ENCODE measurements around the gene ZNF697. TPM values are rescaled to one million over a fixed set of nuclear protein-coding genes. Genes with fewer than 3 reads are reported as not detected.
"Not testable (repeated sequence)": the region's sequence is repeated elsewhere in the genome, so short reads cannot be mapped to it uniquely, and the experiment has no call there.

The ZNF697 gene
- 12.6 and 13.0 TPM in 2 replicates for total RNA-seq

- peak within 1 kb of the TSS; percentile 69 for H3K27ac Mint-ChIP-seq
- DNase-seq (ENCODE audit: low spot score): peak; percentile 50
- intact Hi-C loops (cut with micrococcal nuclease): loop anchor here (1.0 to 5.0 kb wide), 3 partner anchors 8 to 64 kb away; partner anchors contain the start of gene PHGDH
- peaks cover 22% of the 10 kb centered on the region for H3K36me3 Mint-ChIP-seq (ENCODE audit: low read depth)
- peaks cover 56% of the 10 kb centered on the region for H3K4me1 Mint-ChIP-seq (ENCODE audit: low read depth)
- H3K4me3 Mint-ChIP-seq (ENCODE audit: low read depth): peak within 1 kb of the TSS; percentile 92
- H3K27me3 Mint-ChIP-seq (ENCODE audit: low read depth): peaks cover 21% of the 10 kb centered on the region
- no peaks in the 10 kb centered on the region for H3K9me3 Mint-ChIP-seq
Measured at GRCh38 chr1:119647734-119648619, at the start of gene ZNF697. TSS of gene ZNF697 (minus strand) at chr1:119648266. CDS start at chr1:119626100, 22,166 bp downstream.

- Mint-ChIP-seq H3K27ac (no peak overlapping the region), H3K9me3 (peaks cover 24% of the 10 kb centered on the region)
- intact Hi-C loops (cut with micrococcal nuclease): no loop called here
Measured at GRCh38 chr1:119697598-119697997, 49.5 kb upstream of the ZNF697 start.

GRCh38 chr1:119696863-119697262 is 48.8 kb upstream of the ZNF697 start:
- H3K27ac Mint-ChIP-seq; DNase-seq (ENCODE audit: low spot score); H3K4me1 Mint-ChIP-seq (ENCODE audit: low read depth); H3K36me3 Mint-ChIP-seq (ENCODE audit: low read depth); intact Hi-C loops (cut with micrococcal nuclease); H3K4me3 Mint-ChIP-seq (ENCODE audit: low read depth): not testable (repeated sequence)
- peaks cover 39% of the 10 kb centered on the region for H3K27me3 Mint-ChIP-seq (ENCODE audit: low read depth)
- H3K9me3 Mint-ChIP-seq: peaks cover 17% of the 10 kb centered on the region

More at GRCh38 chr1:119697598-119697997, 49.5 kb upstream of the ZNF697 start:
- Mint-ChIP-seq H3K27me3 (ENCODE audit: low read depth) (peaks cover 38% of the 10 kb centered on the region), H3K36me3 (ENCODE audit: low read depth) (no peaks in the 10 kb centered on the region), H3K4me3 (ENCODE audit: low read depth) (no peak overlapping the region), H3K4me1 (ENCODE audit: low read depth) (no peaks in the 10 kb centered on the region)
- DNase-seq (ENCODE audit: low spot score): no peak

GRCh38 chr1:119689511-119689910 is 41.4 kb upstream of the ZNF697 start:
- intact Hi-C loops (cut with micrococcal nuclease): no loop called here
- no peak overlapping the region for H3K27ac Mint-ChIP-seq
- no peak for DNase-seq (ENCODE audit: low spot score)
- no peaks in the 10 kb centered on the region for H3K36me3 Mint-ChIP-seq (ENCODE audit: low read depth)
- no peaks in the 10 kb centered on the region for H3K4me1 Mint-ChIP-seq (ENCODE audit: low read depth)
- peaks cover 3% of the 10 kb centered on the region for H3K9me3 Mint-ChIP-seq
- H3K4me3 Mint-ChIP-seq (ENCODE audit: low read depth): no peak overlapping the region
- H3K27me3 Mint-ChIP-seq (ENCODE audit: low read depth): peaks cover 48% of the 10 kb centered on the region

- H3K9me3 Mint-ChIP-seq: peaks cover 3% of the 10 kb centered on the region
- H3K36me3 Mint-ChIP-seq (ENCODE audit: low read depth): no peaks in the 10 kb centered on the region
- H3K4me1 Mint-ChIP-seq (ENCODE audit: low read depth): no peaks in the 10 kb centered on the region
- no peak for DNase-seq (ENCODE audit: low spot score)
- intact Hi-C loops (cut with micrococcal nuclease): no loop called here
- H3K27me3 Mint-ChIP-seq (ENCODE audit: low read depth): peaks cover 47% of the 10 kb centered on the region
- no peak overlapping the region for H3K4me3 Mint-ChIP-seq (ENCODE audit: low read depth)
- H3K27ac Mint-ChIP-seq: no peak overlapping the region
Measured at GRCh38 chr1:119688810-119689209, 40.7 kb upstream of the ZNF697 start.

GRCh38 chr1:119687434-119688079 is 39.5 kb upstream of the ZNF697 start:
- intact Hi-C loops (cut with micrococcal nuclease): no loop called here

GRCh38 chr1:119686661-119687060 is 38.6 kb upstream of the ZNF697 start:
- H3K4me1 Mint-ChIP-seq (ENCODE audit: low read depth): no peaks in the 10 kb centered on the region
- H3K36me3 Mint-ChIP-seq (ENCODE audit: low read depth): no peaks in the 10 kb centered on the region
- peaks cover 45% of the 10 kb centered on the region for H3K27me3 Mint-ChIP-seq (ENCODE audit: low read depth)
- intact Hi-C loops (cut with micrococcal nuclease): no loop called here
- no peak overlapping the region for H3K4me3 Mint-ChIP-seq (ENCODE audit: low read depth)
- no peak for DNase-seq (ENCODE audit: low spot score)
- H3K27ac Mint-ChIP-seq: no peak overlapping the region
- H3K9me3 Mint-ChIP-seq: no peaks in the 10 kb centered on the region

More at GRCh38 chr1:119687434-119688079, 39.5 kb upstream of the ZNF697 start:
- DNase-seq (ENCODE audit: low spot score): no peak
- H3K27ac Mint-ChIP-seq: no peak overlapping the region
- no peaks in the 10 kb centered on the region for H3K9me3 Mint-ChIP-seq
- no peaks in the 10 kb centered on the region for H3K4me1 Mint-ChIP-seq (ENCODE audit: low read depth)
- no peak overlapping the region for H3K4me3 Mint-ChIP-seq (ENCODE audit: low read depth)
- peaks cover 44% of the 10 kb centered on the region for H3K27me3 Mint-ChIP-seq (ENCODE audit: low read depth)
- H3K36me3 Mint-ChIP-seq (ENCODE audit: low read depth): no peaks in the 10 kb centered on the region

- Mint-ChIP-seq H3K9me3 (no peaks in the 10 kb centered on the region), H3K4me1 (ENCODE audit: low read depth) (no peaks in the 10 kb centered on the region), H3K36me3 (ENCODE audit: low read depth) (no peaks in the 10 kb centered on the region), H3K27ac (no peak overlapping the region), H3K4me3 (ENCODE audit: low read depth) (no peak overlapping the region), H3K27me3 (ENCODE audit: low read depth) (peaks cover 44% of the 10 kb centered on the region)
- DNase-seq (ENCODE audit: low spot score): no peak
- intact Hi-C loops (cut with micrococcal nuclease): no loop called here
Measured at GRCh38 chr1:119683893-119684292, 35.8 kb upstream of the ZNF697 start.

GRCh38 chr1:119682141-119682540 is 34.1 kb upstream of the ZNF697 start:
- intact Hi-C loops (cut with micrococcal nuclease): no loop called here
- no peak for DNase-seq (ENCODE audit: low spot score)
- Mint-ChIP-seq H3K27ac (no peak overlapping the region), H3K36me3 (ENCODE audit: low read depth) (no peaks in the 10 kb centered on the region), H3K4me3 (ENCODE audit: low read depth) (no peak overlapping the region), H3K9me3 (no peaks in the 10 kb centered on the region), H3K27me3 (ENCODE audit: low read depth) (peaks cover 38% of the 10 kb centered on the region), H3K4me1 (ENCODE audit: low read depth) (no peaks in the 10 kb centered on the region)

- DNase-seq (ENCODE audit: low spot score): no peak
- Mint-ChIP-seq H3K27me3 (ENCODE audit: low read depth) (peaks cover 34% of the 10 kb centered on the region), H3K9me3 (no peaks in the 10 kb centered on the region), H3K4me1 (ENCODE audit: low read depth) (no peaks in the 10 kb centered on the region), H3K36me3 (ENCODE audit: low read depth) (no peaks in the 10 kb centered on the region), H3K4me3 (ENCODE audit: low read depth) (no peak overlapping the region), H3K27ac (no peak overlapping the region)
- intact Hi-C loops (cut with micrococcal nuclease): no loop called here
Measured at GRCh38 chr1:119681560-119681959, 33.5 kb upstream of the ZNF697 start.

GRCh38 chr1:119680723-119681122 is 32.7 kb upstream of the ZNF697 start:
- Mint-ChIP-seq H3K27ac (no peak overlapping the region), H3K4me3 (ENCODE audit: low read depth) (no peak overlapping the region), H3K9me3 (no peaks in the 10 kb centered on the region), H3K36me3 (ENCODE audit: low read depth) (no peaks in the 10 kb centered on the region), H3K4me1 (ENCODE audit: low read depth) (peaks cover 1% of the 10 kb centered on the region), H3K27me3 (ENCODE audit: low read depth) (peaks cover 32% of the 10 kb centered on the region)
- DNase-seq (ENCODE audit: low spot score): no peak
- intact Hi-C loops (cut with micrococcal nuclease): no loop called here

- peaks cover 6% of the 10 kb centered on the region for H3K4me1 Mint-ChIP-seq (ENCODE audit: low read depth)
- H3K27ac Mint-ChIP-seq: no peak overlapping the region
- H3K27me3 Mint-ChIP-seq (ENCODE audit: low read depth): peaks cover 29% of the 10 kb centered on the region
- no peak overlapping the region for H3K4me3 Mint-ChIP-seq (ENCODE audit: low read depth)
- H3K9me3 Mint-ChIP-seq: no peaks in the 10 kb centered on the region
- no peak for DNase-seq (ENCODE audit: low spot score)
- H3K36me3 Mint-ChIP-seq (ENCODE audit: low read depth): no peaks in the 10 kb centered on the region
- intact Hi-C loops (cut with micrococcal nuclease): no loop called here
Measured at GRCh38 chr1:119680193-119680592, 32.1 kb upstream of the ZNF697 start.

GRCh38 chr1:119679223-119679622 is 31.2 kb upstream of the ZNF697 start:
- peaks cover 27% of the 10 kb centered on the region for H3K27me3 Mint-ChIP-seq (ENCODE audit: low read depth)
- no peak overlapping the region for H3K27ac Mint-ChIP-seq
- H3K4me3 Mint-ChIP-seq (ENCODE audit: low read depth): no peak overlapping the region
- intact Hi-C loops (cut with micrococcal nuclease): no loop called here
- peaks cover 11% of the 10 kb centered on the region for H3K4me1 Mint-ChIP-seq (ENCODE audit: low read depth)
- DNase-seq (ENCODE audit: low spot score): no peak
- no peaks in the 10 kb centered on the region for H3K36me3 Mint-ChIP-seq (ENCODE audit: low read depth)
- no peaks in the 10 kb centered on the region for H3K9me3 Mint-ChIP-seq
